ENCODE results near the gene GINS3.

GINS3 gene

GRCh38 chr16:58418601-58419000, 26.3 kb downstream of the GINS3 start:
- Mint-ChIP-seq H3K4me1 (peaks cover 33% of the 10 kb centered on the region), H3K9me3 (no peaks in the 10 kb centered on the region), H3K27me3 (ENCODE audit: low read depth, poor library complexity) (peaks cover 21% of the 10 kb centered on the region), H3K36me3 (ENCODE audit: low read depth) (no peaks in the 10 kb centered on the region), H3K4me3 (no peak overlapping the region), H3K27ac (no peak overlapping the region)
- no peak for TF ChIP-seq CTCF (IDR thresholded peaks at IDR 0.05)
- DNase-seq = no peak

GRCh38 chr16:58419241-58419990, 27.1 kb downstream of the GINS3 start:
- peaks cover 19% of the 10 kb centered on the region for H3K27me3 Mint-ChIP-seq (ENCODE audit: low read depth, poor library complexity)
- H3K27ac Mint-ChIP-seq = no peak overlapping the region
- no peak for DNase-seq
- no peaks in the 10 kb centered on the region for H3K36me3 Mint-ChIP-seq (ENCODE audit: low read depth)
- no peaks in the 10 kb centered on the region for H3K9me3 Mint-ChIP-seq
- no peak overlapping the region for H3K4me3 Mint-ChIP-seq
- peaks cover 33% of the 10 kb centered on the region for H3K4me1 Mint-ChIP-seq
- no peak for TF ChIP-seq CTCF (IDR thresholded peaks at IDR 0.05)

GRCh38 chr16:58421059-58421458, 28.8 kb downstream of the GINS3 start:
- no peaks in the 10 kb centered on the region for H3K9me3 Mint-ChIP-seq
- TF ChIP-seq CTCF (IDR thresholded peaks at IDR 0.05) = no peak
- no peak for DNase-seq
- H3K4me1 Mint-ChIP-seq = peaks cover 33% of the 10 kb centered on the region
- no peaks in the 10 kb centered on the region for H3K36me3 Mint-ChIP-seq (ENCODE audit: low read depth)
- peak overlapping the region; percentile 81 for H3K27ac Mint-ChIP-seq
- H3K27me3 Mint-ChIP-seq (ENCODE audit: low read depth, poor library complexity) = peaks cover 30% of the 10 kb centered on the region
- H3K4me3 Mint-ChIP-seq = no peak overlapping the region

GRCh38 chr16:58421529-58421928, 29.3 kb downstream of the GINS3 start:
- no peak overlapping the region for H3K4me3 Mint-ChIP-seq
- no peak for TF ChIP-seq CTCF (IDR thresholded peaks at IDR 0.05)
- peak overlapping the region; percentile 81 for H3K27ac Mint-ChIP-seq
- peaks cover 33% of the 10 kb centered on the region for H3K4me1 Mint-ChIP-seq
- no peaks in the 10 kb centered on the region for H3K9me3 Mint-ChIP-seq
- DNase-seq = no peak
- no peaks in the 10 kb centered on the region for H3K36me3 Mint-ChIP-seq (ENCODE audit: low read depth)
- peaks cover 32% of the 10 kb centered on the region for H3K27me3 Mint-ChIP-seq (ENCODE audit: low read depth, poor library complexity)

- no peaks in the 10 kb centered on the region for H3K9me3 Mint-ChIP-seq
- peaks cover 44% of the 10 kb centered on the region for H3K27me3 Mint-ChIP-seq (ENCODE audit: low read depth, poor library complexity)
- peaks cover 33% of the 10 kb centered on the region for H3K4me1 Mint-ChIP-seq
- no peaks in the 10 kb centered on the region for H3K36me3 Mint-ChIP-seq (ENCODE audit: low read depth)
- no peak overlapping the region for H3K4me3 Mint-ChIP-seq
- no peak overlapping the region for H3K27ac Mint-ChIP-seq
- DNase-seq = no peak
- no peak for TF ChIP-seq CTCF (IDR thresholded peaks at IDR 0.05)
Measured at GRCh38 chr16:58422809-58423208, 30.5 kb downstream of the GINS3 start.

- H3K36me3 Mint-ChIP-seq (ENCODE audit: low read depth) = no peaks in the 10 kb centered on the region
- peaks cover 17% of the 10 kb centered on the region for H3K4me1 Mint-ChIP-seq
- no peak overlapping the region for H3K27ac Mint-ChIP-seq
- no peaks in the 10 kb centered on the region for H3K9me3 Mint-ChIP-seq
- DNase-seq = no peak
- H3K27me3 Mint-ChIP-seq (ENCODE audit: low read depth, poor library complexity) = peaks cover 53% of the 10 kb centered on the region
- no peak for TF ChIP-seq CTCF (IDR thresholded peaks at IDR 0.05)
- no peak overlapping the region for H3K4me3 Mint-ChIP-seq
Measured at GRCh38 chr16:58425245-58425644, 33.0 kb downstream of the GINS3 start.
